GM10266 (cell line): ENCODE data around the gene TRAF6.
"Not testable (repeated sequence)": the region's sequence is repeated elsewhere in the genome, so short reads cannot be mapped to it uniquely, and the experiment has no call there.

Experiments
- DNase-seq: peaks from one replicate; pipeline ENCODE4 v3.0.0; 2012; ENCODE audit errors: extremely low spot score
- CTCF ChIP-seq: IDR thresholded peaks from 2 replicates; pipeline ENCODE4 v1.5.1; 2012; ENCODE audit warnings: mild to moderate bottlenecking, low read depth; ENCODE audit not compliant: control insufficient read depth, insufficient read depth; ENCODE audit errors: missing control alignments

TRAF6 gene

GRCh38 chr11:36490026-36490806 is 19.9 kb downstream of the TRAF6 start:
- no peak for TF ChIP-seq CTCF

GRCh38 chr11:36488096-36488495 is 22.0 kb downstream of the TRAF6 start:
- DNase-seq, result no peak
- TF ChIP-seq CTCF, result no peak

More at GRCh38 chr11:36490026-36490806, 19.9 kb downstream of the TRAF6 start:
- DNase-seq, result no peak

- no peak for DNase-seq
- TF ChIP-seq CTCF, result no peak
Observed at GRCh38 chr11:36487619-36488018, 22.5 kb downstream of the TRAF6 start.

GRCh38 chr11:36485298-36486002 is 24.6 kb downstream of the TRAF6 start:
- no peak for TF ChIP-seq CTCF
- DNase-seq, result no peak

GRCh38 chr11:36483042-36483441 is 27.0 kb downstream of the TRAF6 start:
- not testable (repeated sequence) for DNase-seq

- no peak for TF ChIP-seq CTCF
- no peak for DNase-seq
Observed at GRCh38 chr11:36480833-36481232, 29.2 kb downstream of the TRAF6 start.

GRCh38 chr11:36478700-36479329 is 31.3 kb downstream of the TRAF6 start:
- no peak for DNase-seq
- peak; percentile 60 for TF ChIP-seq CTCF
